Activated CD8-positive, alpha-beta memory T cell treated with anti-CD3 and anti-CD28 coated beads for 36 hours (primary cell): ENCODE results near the gene TNP2. TPM values are rescaled to one million over a fixed set of nuclear protein-coding genes. Genes with fewer than 3 reads are reported as not detected.
"Not testable (repeated sequence)": the region's sequence is repeated elsewhere in the genome, so short reads cannot be mapped to it uniquely, and the experiment has no call there.

Experiments
- CTCF ChIA-PET: fragments of 350-600 bp; sonication (Branson Sonifier 250); formaldehyde crosslinking; loops from one replicate; lab custom pipeline; 2021; ENCODE audit warnings: antibody characterized with exemption; lab: Charles Lee
- POLR2A ChIA-PET: fragments of 350-600 bp; sonication (Branson Sonifier 250); formaldehyde crosslinking; loops from one replicate; lab custom pipeline; 2021; ENCODE audit warnings: antibody characterized with exemption; lab: Charles Lee
- total RNA-seq, 2 experiments: library from RNA; stranded (reverse); gene quantifications; one replicate each; pipeline ENCODE4 v1.2.3, GENCODE V29; 2021

The TNP2 gene
- total RNA-seq, 2 experiments from 2014 or later = not detected

- POLR2A ChIA-PET, CTCF ChIA-PET: not testable (repeated sequence)
Measured at GRCh38 chr16:11220507-11220906, 48.6 kb downstream of the TNP2 start.

- CTCF ChIA-PET = interaction anchor here (2.3 kb wide), 1 partner anchor 12 kb away, joined by 15 read pairs; no protein-coding TSS in a partner anchor
- POLR2A ChIA-PET = no interaction called here
Measured at GRCh38 chr16:11219178-11219577, 49.9 kb downstream of the TNP2 start.

GRCh38 chr16:11218604-11218962 lies 50.5 kb downstream of the TNP2 start:
- ChIA-PET POLR2A (no interaction called here), CTCF (interaction anchor here (2.3 kb wide), 1 partner anchor 11 kb away, joined by 15 read pairs; no protein-coding TSS in a partner anchor)

Other genes with a start within 250 kb of the TNP2 start
- 100 to 1,000 TPM; 107 to 111 TPM for gene SOCS1, start 13.1 kb downstream of the TNP2 start, total RNA-seq
- gene PRM3, start 4.3 kb upstream of the TNP2 start, total RNA-seq = not detected
- not detected for gene PRM2, start 7.2 kb upstream of the TNP2 start, total RNA-seq
- gene PRM1, start 12.0 kb upstream of the TNP2 start, total RNA-seq = not detected
- 10 to 100 TPM; 43.1 TPM for gene RMI2, start 76.1 kb upstream of the TNP2 start, total RNA-seq